DMS153 treated with DMSO at 0.1 percent for 48 hours (cell line): ENCODE measurements around the gene NOL4L.
"Not testable (repeated sequence)": the region's sequence is repeated elsewhere in the genome, so short reads cannot be mapped to it uniquely, and the experiment has no call there.

Experiments
- DNase-seq: peaks from one replicate; lab custom pipeline; 2025; ENCODE audit not compliant: unreplicated experiment; lab: John Stamatoyannopoulos, UW

NOL4L gene

DNA sequence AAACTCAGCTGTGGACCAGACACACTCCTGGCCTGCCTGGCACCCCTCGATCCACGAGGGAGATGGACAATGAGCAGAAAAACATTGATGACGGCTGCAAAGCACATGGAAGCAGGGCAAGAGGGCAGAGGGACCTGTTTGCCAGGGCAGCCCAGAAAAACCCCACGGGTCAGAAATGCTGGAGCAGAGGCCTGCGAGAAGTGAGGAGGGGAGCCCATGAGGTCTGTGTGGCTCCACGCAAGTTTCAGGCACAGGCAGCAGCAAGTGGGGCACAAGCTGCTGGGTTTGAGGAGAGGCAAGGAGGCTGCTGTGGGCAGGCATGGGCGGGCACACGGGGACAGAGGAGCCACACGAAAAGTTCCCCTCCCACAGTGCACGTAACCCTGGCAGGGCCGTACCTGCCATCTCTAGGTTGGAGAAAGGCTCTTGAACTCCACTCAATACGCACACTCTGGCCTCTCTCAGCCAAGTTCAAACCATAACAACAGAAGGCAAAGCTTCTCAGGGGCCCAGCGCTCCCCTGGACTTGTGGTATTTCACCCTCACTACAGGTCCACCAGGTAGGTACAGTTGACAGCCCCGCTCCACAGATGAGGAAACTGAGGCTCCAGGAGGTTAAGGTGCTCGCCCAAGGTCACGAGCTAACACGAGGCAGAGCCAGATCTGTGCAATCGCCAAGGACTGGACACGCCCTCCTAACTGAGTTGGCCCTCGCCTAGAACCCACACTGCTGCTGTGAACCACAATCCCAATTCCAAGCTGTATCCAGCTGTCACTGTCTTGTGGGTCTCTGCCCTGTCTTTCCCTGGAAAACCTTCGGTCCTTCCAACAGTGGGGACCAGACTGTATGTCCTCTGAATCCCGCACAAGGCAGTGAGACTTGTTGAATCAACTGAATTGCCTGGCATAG is 108.2 kb downstream of the NOL4L start:
- no peak for DNase-seq

DNA sequence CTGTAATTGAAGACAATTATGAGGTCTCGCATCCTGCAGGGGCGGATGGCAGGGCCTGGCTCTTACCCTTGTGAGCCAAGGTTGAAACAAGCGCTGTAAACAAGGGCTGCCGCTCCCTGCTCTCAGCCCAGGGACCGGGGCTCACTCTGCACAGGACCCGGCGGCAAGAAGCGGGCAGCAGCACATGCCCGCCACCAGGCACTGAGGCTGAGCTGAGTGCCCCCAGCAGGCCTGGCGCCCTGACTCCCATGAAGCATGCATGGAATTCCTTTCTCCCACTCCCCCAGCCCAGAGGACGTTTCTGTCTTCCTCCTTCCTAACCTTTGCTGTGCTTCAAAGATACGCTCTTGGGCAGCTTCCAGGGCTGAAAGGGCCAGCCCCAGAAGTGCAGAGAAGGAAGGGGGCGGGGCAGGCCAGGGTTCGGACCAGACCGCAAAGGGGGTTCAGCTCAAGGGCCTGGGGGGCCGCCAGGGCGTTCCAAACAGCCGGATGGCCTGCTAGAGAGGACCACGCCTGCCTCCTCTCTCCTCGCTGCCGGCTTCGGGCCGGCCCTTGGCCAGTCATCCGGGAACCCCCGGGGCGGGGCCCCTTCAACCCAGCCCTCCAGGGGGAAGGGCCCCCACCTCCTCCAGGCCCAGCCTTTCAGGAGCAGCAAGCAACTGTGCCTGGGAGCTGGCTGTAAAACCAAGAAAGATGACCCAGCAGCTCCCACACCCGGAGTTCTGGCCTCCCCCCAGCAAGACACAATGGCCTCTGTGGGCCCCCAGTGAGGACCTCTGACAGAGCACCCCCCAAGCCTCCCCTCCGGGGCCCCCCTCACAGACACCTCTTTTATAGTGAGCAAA is 109.9 kb downstream of the NOL4L start:
- no peak for DNase-seq

- DNase-seq, result no peak
Measured at GRCh38 chr20:32474717-32474966, 110.5 kb downstream of the NOL4L start.

GRCh38 chr20:32474009-32474716 is 111.0 kb downstream of the NOL4L start:
- no peak for DNase-seq

GRCh38 chr20:32473231-32474008 is 111.7 kb downstream of the NOL4L start:
- no peak for DNase-seq

DNA sequence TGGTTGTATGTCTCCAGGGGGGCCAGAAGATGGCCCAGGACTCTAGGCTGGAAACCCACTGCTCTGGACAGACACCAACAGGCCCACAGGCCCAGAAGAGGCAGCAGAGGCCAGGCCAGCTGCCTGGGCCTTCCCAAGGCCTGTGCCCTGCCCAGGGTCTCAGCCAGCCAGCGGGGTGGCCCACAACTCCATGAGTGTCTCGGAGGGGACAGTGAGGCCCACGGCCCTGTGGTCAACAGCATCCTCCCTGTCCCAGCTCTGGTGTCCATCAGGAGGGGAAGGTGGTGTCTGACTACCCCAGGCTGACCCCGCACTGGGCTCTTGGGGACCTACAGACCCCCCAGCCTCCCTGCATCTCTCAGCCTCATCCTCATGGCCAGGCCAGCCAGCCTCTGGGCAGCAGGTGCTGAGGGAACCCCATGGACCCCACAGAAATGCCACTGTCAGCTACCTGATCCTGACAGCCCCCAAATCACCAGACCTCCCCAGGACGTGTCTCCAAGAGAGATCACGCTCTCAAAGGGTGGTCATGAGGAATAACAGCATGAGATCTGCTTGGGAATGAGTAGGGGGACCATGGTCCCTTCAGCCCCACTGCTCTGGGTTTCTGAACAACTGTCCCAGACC is 112.4 kb downstream of the NOL4L start:
- no peak for DNase-seq

DNA sequence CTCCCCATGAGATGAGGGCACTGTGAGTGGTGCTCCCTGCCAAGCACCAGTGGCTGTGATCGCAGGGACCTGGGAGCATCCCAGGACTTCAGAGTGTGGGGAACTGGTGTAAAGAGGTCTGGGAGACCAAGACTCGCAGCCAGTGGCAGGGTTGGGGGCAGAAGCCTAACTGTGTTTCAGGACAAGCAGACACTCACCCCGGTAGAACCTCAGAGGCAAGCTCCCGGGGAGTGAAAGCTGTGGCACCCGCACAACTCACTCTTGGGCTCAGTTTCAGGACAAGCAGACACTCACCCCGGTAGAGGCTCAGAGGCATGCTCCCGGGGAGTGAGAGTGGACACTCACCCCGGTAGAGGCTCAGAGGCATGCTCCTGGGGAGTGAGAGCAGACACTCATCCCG is 114.2 kb downstream of the NOL4L start:
- no peak for DNase-seq

- DNase-seq, result no peak
Measured at GRCh38 chr20:32470025-32470861, 114.9 kb downstream of the NOL4L start.

DNA sequence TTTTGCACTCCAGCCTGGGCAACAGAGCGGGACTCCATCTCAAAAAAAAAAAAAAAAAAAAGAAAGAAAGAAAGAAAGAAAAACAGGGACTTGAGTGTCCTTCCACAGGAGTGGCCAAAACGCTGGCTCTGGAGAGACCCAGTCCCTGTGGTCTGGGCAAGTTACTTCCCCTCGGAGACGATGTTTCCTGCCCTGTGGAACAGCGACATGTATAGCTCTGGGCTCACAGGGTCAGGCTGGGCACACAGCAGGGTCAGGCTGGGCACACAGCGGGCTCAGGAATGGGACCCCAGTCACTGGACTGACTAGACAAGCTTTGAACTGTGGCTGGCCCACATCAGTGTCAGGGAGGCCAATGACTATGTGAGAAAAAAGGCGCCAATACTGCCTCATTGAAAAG is 116.3 kb downstream of the NOL4L start:
- DNase-seq, result no peak

- DNase-seq, result no peak
Measured at GRCh38 chr20:32468313-32468640, 116.9 kb downstream of the NOL4L start.

- no peak for DNase-seq
Measured at GRCh38 chr20:32467506-32468312, 117.4 kb downstream of the NOL4L start.

- no peak for DNase-seq
Measured at GRCh38 chr20:32466739-32467505, 118.2 kb downstream of the NOL4L start.

- DNase-seq, result not testable (repeated sequence)
Measured at GRCh38 chr20:32465901-32466675, 119.0 kb downstream of the NOL4L start.

- DNase-seq, result no peak
Measured at GRCh38 chr20:32465092-32465900, 119.8 kb downstream of the NOL4L start.

- DNase-seq, result no peak
Measured at GRCh38 chr20:32464401-32465091, 120.6 kb downstream of the NOL4L start.
